Liver (tissue), 9 donors: ENCODE results near the gene RRAS2. TPM values are rescaled to one million over a fixed set of nuclear protein-coding genes. Genes with fewer than 3 reads are reported as not detected.

Source experiments
- DNase-seq: peaks from one replicate; pipeline ENCODE4 v3.0.0-alpha.2; 2017; ENCODE audit warnings: low spot score
- H3K27ac ChIP-seq, 2 donors: one replicate each; pipeline ENCODE4 v1.7.0; 2013; ENCODE audit warnings: inconsistent platforms in 2 of 2, low read length in 2 of 2, control low read depth in 1 of 2, low read depth in 1 of 2, mild to moderate bottlenecking in 1 of 2
- H3K27me3 ChIP-seq, 4 donors: one replicate each; pipeline versions ENCODE4 v1.6.1 to v1.7.0; 2013; ENCODE audit warnings: low read length in 3 of 4, inconsistent platforms in 1 of 4, mild to moderate bottlenecking in 1 of 4, moderate library complexity in 1 of 4; ENCODE audit not compliant: control insufficient read depth in 4 of 4, insufficient read depth in 4 of 4
- H3K36me3 ChIP-seq, 4 donors: one replicate each; pipeline versions ENCODE4 v1.6.1 to v1.7.0; 2013; ENCODE audit warnings: low read length in 3 of 4, mild to moderate bottlenecking in 3 of 4, low read depth in 1 of 4, moderate library complexity in 1 of 4; ENCODE audit not compliant: control insufficient read depth in 4 of 4, insufficient read depth in 3 of 4
- H3K4me1 ChIP-seq, 4 donors: one replicate each; pipeline versions ENCODE4 v1.6.1 to v1.7.0; 2013; ENCODE audit warnings: low read length in 3 of 4, mild to moderate bottlenecking in 3 of 4, moderate library complexity in 1 of 4; ENCODE audit not compliant: control insufficient read depth in 4 of 4, insufficient read depth in 4 of 4
- H3K4me3 ChIP-seq, 3 donors: one replicate each; pipeline versions ENCODE4 v1.6.1 to v1.7.0; 2013; ENCODE audit warnings: low read length in 3 of 3, control low read depth in 1 of 3, low read depth in 1 of 3, mild to moderate bottlenecking in 1 of 3
- H3K9ac ChIP-seq, 2 donors: one replicate each; pipeline ENCODE4 v1.7.0; 2013; ENCODE audit warnings: low read length in 2 of 2, mild to moderate bottlenecking in 2 of 2, moderate library complexity in 2 of 2, control low read depth in 1 of 2, low read depth in 1 of 2
- H3K9me3 ChIP-seq, 4 donors: one replicate each; pipeline versions ENCODE4 v1.6.1 to v1.7.0; 2013; ENCODE audit warnings: low read length in 3 of 4; ENCODE audit not compliant: control insufficient read depth in 4 of 4
- EGR1 ChIP-seq, 2 donors: IDR thresholded peaks; 2 replicates each; pipeline ENCODE4 v1.6.1; 2016 to 2018; ENCODE audit warnings: antibody characterized with exemption in 2 of 2, low read depth in 2 of 2
- FOXA1 ChIP-seq: IDR thresholded peaks from 2 replicates; pipeline ENCODE4 v1.6.1; 2016; ENCODE audit warnings: antibody characterized with exemption
- FOXA2 ChIP-seq: IDR thresholded peaks from 2 replicates; pipeline ENCODE4 v1.6.1; 2016; ENCODE audit warnings: antibody characterized with exemption
- HNF4A ChIP-seq, 2 donors: conservative IDR thresholded peaks; 2 replicates each; pipeline ENCODE4 v1.6.1; 2016; ENCODE audit warnings: antibody characterized with exemption in 2 of 2, mild to moderate bottlenecking in 2 of 2
- HNF4G ChIP-seq: IDR thresholded peaks from 2 replicates; pipeline ENCODE4 v1.6.1; 2016; ENCODE audit warnings: antibody characterized with exemption
- JUND ChIP-seq, 2 donors: IDR thresholded peaks; 2 replicates each; pipeline ENCODE4 v1.6.1; 2016; ENCODE audit warnings: antibody characterized with exemption in 2 of 2
- NR2F2 ChIP-seq: IDR thresholded peaks from 2 replicates; pipeline ENCODE4 v1.6.1; 2016; ENCODE audit warnings: antibody characterized with exemption
- RAD21 ChIP-seq, 2 donors: IDR thresholded peaks; 2 replicates each; pipeline ENCODE4 v1.6.1; 2016; ENCODE audit warnings: antibody characterized with exemption in 2 of 2, mild to moderate bottlenecking in 2 of 2
- RXRA ChIP-seq, 2 donors: IDR thresholded peaks; 2 replicates each; pipeline ENCODE4 v1.6.1; 2017 to 2018; ENCODE audit warnings: antibody characterized with exemption in 2 of 2, mild to moderate bottlenecking in 1 of 2
- SP1 ChIP-seq: IDR thresholded peaks from 2 replicates; pipeline ENCODE4 v1.6.1; 2018; ENCODE audit warnings: antibody characterized with exemption, mild to moderate bottlenecking
- YY1 ChIP-seq: IDR thresholded peaks from 2 replicates; pipeline ENCODE4 v1.6.1; 2016; ENCODE audit warnings: antibody characterized with exemption, mild to moderate bottlenecking
- WGBS: extraction: QIAGEN DNeasy Blood & Tissue Kit; methylation state at CpG from one replicate; pipeline ENCODE4 v1.1.7; 2013; 5-methylcytosine and 5-hydroxymethylcytosine counted together
- polyA plus RNA-seq, 2 donors: library from polyadenylated mRNA; stranded (reverse) in 1 of 2; unstranded in 1 of 2; fragments of 200-250 nt in 1 of 2; fragments of >200 nt in 1 of 2; fragmentation: Nextera tagmentation in 1 of 2; extraction: Ambion mirVana in 1 of 2; gene quantifications; one replicate each; pipeline versions ENCODE4 v1.2.1 to v1.2.3, GENCODE V29; 2013 to 2015
- total RNA-seq, 2 donors: library from RNA; depleted of rRNA; stranded (reverse); fragments of >200 nt; gene quantifications; one replicate each; pipeline ENCODE4 v1.2.3, GENCODE V29; 2014
- TF ChIP-seq, protein P1 (sequence below): IDR thresholded peaks from 2 replicates; pipeline ENCODE4 v1.6.1; 2016; ENCODE audit warnings: antibody characterized with exemption, mild to moderate bottlenecking
- TF ChIP-seq, protein P2 (sequence below): fragments of 150-350 bp; IDR thresholded peaks from 2 replicates; pipeline ENCODE4 v1.5.1; 2017; ENCODE audit warnings: improper control_type of control experiment, low read depth, low read length; ENCODE audit not compliant: missing input control
- TF ChIP-seq, protein P3 (sequence below): IDR thresholded peaks from 2 replicates; pipeline ENCODE4 v1.6.1; 2016; ENCODE audit warnings: antibody characterized with exemption
- donor health status: healthy.
- donor health status: healthy.
- donor health status: healthy.
- donor health status: healthy.
- donor health status: healthy.

Gene RRAS2
- total and polyA plus RNA-seq, 4 donors = 11.2 to 23.8 (median 17.5) TPM

- 87% methylated on average over 2 of the region's 2 CpGs for WGBS
- H3K9ac ChIP-seq = no peak overlapping the region
- no peak overlapping the region for H3K27ac ChIP-seq
- H3K9me3 ChIP-seq = no peaks in the 10 kb centered on the region
- peaks cover 0 to 3% (median under 1%) of the 10 kb centered on the region in 4 donors for H3K4me1 ChIP-seq
- no peak for DNase-seq
- no peaks in the 10 kb centered on the region for H3K27me3 ChIP-seq
- no peak overlapping the region for H3K4me3 ChIP-seq
- H3K36me3 ChIP-seq = no peaks in the 10 kb centered on the region
- TF ChIP-seq RXRA (IDR thresholded peaks at IDR 0.05) = no peak
These were observed 24.1 kb downstream of the RRAS2 start for GRCh38 chr11:14334893-14335292.

DNA sequence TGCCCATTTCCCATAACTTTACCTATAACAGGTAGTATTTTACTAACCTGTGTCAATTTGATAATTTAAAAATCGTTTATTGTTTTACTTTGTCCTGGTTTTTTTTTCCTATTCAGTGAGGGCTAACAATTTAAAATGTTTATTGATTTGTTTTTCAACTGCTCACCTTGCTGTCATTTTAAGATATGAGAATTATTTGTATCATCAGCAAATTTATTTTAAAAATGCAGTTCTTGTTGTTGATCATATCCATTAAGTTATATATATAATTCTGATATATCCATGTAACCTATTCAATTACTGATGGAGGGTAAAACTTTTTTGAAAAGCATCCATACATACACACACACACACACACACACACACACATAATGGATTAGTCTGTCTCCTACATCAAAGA is 24.8 kb downstream of the RRAS2 start:
- no peak for TF ChIP-seq NR2F2
- no peak for TF ChIP-seq HNF4G
- TF ChIP-seq, protein P1, sequence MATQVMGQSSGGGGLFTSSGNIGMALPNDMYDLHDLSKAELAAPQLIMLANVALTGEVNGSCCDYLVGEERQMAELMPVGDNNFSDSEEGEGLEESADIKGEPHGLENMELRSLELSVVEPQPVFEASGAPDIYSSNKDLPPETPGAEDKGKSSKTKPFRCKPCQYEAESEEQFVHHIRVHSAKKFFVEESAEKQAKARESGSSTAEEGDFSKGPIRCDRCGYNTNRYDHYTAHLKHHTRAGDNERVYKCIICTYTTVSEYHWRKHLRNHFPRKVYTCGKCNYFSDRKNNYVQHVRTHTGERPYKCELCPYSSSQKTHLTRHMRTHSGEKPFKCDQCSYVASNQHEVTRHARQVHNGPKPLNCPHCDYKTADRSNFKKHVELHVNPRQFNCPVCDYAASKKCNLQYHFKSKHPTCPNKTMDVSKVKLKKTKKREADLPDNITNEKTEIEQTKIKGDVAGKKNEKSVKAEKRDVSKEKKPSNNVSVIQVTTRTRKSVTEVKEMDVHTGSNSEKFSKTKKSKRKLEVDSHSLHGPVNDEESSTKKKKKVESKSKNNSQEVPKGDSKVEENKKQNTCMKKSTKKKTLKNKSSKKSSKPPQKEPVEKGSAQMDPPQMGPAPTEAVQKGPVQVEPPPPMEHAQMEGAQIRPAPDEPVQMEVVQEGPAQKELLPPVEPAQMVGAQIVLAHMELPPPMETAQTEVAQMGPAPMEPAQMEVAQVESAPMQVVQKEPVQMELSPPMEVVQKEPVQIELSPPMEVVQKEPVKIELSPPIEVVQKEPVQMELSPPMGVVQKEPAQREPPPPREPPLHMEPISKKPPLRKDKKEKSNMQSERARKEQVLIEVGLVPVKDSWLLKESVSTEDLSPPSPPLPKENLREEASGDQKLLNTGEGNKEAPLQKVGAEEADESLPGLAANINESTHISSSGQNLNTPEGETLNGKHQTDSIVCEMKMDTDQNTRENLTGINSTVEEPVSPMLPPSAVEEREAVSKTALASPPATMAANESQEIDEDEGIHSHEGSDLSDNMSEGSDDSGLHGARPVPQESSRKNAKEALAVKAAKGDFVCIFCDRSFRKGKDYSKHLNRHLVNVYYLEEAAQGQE = no peak
- TF ChIP-seq, protein P2, sequence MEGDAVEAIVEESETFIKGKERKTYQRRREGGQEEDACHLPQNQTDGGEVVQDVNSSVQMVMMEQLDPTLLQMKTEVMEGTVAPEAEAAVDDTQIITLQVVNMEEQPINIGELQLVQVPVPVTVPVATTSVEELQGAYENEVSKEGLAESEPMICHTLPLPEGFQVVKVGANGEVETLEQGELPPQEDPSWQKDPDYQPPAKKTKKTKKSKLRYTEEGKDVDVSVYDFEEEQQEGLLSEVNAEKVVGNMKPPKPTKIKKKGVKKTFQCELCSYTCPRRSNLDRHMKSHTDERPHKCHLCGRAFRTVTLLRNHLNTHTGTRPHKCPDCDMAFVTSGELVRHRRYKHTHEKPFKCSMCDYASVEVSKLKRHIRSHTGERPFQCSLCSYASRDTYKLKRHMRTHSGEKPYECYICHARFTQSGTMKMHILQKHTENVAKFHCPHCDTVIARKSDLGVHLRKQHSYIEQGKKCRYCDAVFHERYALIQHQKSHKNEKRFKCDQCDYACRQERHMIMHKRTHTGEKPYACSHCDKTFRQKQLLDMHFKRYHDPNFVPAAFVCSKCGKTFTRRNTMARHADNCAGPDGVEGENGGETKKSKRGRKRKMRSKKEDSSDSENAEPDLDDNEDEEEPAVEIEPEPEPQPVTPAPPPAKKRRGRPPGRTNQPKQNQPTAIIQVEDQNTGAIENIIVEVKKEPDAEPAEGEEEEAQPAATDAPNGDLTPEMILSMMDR = no peak
- no peak for TF ChIP-seq SP1
- no peak for TF ChIP-seq YY1
- no peak for TF ChIP-seq HNF4A (conservative IDR thresholded peaks at IDR 0.05)
- TF ChIP-seq RAD21 (IDR thresholded peaks at IDR 0.05) = no peak
- TF ChIP-seq FOXA2 = no peak
- TF ChIP-seq FOXA1 = no peak
- TF ChIP-seq EGR1 (IDR thresholded peaks at IDR 0.05; ENCODE audit: low read depth in 2 of 2) = no peak
- TF ChIP-seq JUND (IDR thresholded peaks at IDR 0.05) = no peak
- TF ChIP-seq, protein P3, sequence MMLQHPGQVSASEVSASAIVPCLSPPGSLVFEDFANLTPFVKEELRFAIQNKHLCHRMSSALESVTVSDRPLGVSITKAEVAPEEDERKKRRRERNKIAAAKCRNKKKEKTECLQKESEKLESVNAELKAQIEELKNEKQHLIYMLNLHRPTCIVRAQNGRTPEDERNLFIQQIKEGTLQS = no peak
- H3K9ac ChIP-seq = no peak overlapping the region
- H3K4me1 ChIP-seq = peaks cover 0 to 3% (median under 1%) of the 10 kb centered on the region in 4 donors

More for the DNA sequence above, 24.8 kb downstream of the RRAS2 start:
- H3K4me3 ChIP-seq = no peak overlapping the region
- no peaks in the 10 kb centered on the region for H3K27me3 ChIP-seq
- no peak overlapping the region for H3K27ac ChIP-seq
- WGBS = 91% methylated on average over 1 of the region's 1 CpG
- no peak for DNase-seq
- H3K9me3 ChIP-seq = no peaks in the 10 kb centered on the region
- no peaks in the 10 kb centered on the region for H3K36me3 ChIP-seq
